ENCODE results near the gene NT5C.

The NT5C gene

DNA sequence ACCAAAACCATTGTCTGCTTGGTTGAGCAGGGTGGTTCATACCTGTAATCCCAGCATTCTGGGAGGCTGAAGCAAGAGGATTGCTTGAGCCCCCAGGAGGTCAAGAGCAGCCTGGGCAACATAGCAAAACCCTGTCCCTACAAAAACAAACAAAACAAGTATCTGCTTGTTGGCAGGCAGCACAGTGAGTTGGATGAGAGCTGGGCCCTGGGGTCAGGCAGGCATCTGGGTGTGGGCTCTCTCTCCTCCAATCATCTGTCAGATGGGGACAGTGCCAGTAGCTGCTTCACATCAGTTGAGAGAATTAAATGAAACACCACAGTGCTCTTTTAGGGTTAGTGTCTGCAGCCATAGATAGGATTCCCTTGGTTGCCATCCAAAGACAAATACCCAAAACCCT, 16.0 kb downstream of the NT5C start:
- no peak for DNase-seq (ENCODE audit: low spot score)

GRCh38 chr17:75114552-75115314, 16.8 kb downstream of the NT5C start:
- DNase-seq (ENCODE audit: low spot score) = no peak

- peak; percentile 89 for DNase-seq (ENCODE audit: low spot score)
Observed at GRCh38 chr17:75113798-75114551, 17.6 kb downstream of the NT5C start.

DNA sequence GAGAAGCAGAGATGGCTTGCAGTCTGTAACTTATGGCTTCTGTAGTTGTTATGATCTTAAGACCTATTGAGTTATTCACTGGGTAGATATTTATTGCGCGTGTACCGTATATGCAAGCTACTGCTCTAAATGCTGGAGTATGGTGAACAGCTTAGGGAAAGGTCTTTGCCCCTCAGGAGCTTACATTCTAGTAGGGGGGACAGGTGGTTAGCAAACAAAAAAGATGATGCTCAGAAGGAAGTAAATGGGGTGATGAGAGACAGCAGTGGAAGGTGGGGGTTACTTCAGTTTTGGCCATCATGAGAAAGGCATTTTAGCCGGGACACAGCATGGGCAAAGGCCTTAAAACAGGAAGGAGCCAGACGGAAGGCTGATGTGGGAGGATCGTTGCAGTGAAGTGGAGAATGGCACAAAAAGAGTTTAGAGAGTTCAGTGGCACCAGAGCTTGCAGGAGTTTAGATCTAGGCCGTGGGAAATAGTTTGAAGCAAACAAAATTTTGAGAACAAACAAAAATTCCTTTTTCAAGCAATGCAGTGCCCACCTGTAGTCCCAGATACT, 19.7 kb downstream of the NT5C start:
- no peak for DNase-seq (ENCODE audit: low spot score)

GRCh38 chr17:75110234-75110937, 21.2 kb downstream of the NT5C start:
- peak; percentile 46 for DNase-seq (ENCODE audit: low spot score)

DNA sequence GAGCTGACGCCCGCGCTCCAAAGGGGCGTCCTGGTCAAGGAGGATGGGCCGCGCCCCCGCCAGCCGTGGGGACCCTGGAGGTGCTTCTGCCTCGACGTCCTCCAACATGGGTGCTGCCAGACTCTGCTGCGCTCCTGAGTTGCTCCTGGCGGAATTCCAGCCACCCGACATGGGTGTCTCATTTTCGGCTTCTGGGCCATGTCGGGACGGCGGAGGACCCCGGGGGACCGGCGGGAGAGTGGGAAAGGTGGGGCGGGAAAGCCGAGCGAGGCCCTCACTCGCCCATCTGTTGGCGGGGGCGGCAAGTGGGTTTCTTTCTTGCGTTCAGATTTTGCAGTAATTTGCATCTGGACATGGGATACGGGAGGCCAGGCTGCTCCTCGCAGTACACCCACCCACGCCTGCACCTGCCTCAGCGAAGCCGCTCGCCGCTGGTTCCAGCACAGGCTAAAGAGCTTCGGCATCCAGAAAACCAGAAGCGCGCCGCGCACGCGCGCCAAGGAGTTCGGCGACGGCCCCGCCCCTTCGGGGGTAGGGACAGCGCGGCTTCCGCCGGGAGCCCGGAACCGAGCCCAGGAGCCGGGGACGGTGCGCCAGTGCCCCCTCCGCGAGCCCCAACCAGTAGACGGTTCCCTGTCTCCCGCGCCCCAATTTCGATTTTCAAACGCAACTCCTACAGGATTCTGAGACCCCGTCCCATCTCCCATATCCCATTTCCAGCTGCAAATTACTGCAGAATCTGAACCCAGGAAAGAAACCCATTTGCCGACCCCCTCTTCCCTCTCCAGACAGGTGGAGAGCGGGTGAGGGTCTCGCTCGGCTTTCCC, 21.9 kb downstream of the NT5C start, which contains the start of gene ARMC7:
TSS of gene ARMC7 (plus strand) at position 563 of the 827 bp plus-strand sequence. CDS start 320 bp downstream, outside the sequence.
- DNase-seq (ENCODE audit: low spot score) = peak; percentile 88

DNA sequence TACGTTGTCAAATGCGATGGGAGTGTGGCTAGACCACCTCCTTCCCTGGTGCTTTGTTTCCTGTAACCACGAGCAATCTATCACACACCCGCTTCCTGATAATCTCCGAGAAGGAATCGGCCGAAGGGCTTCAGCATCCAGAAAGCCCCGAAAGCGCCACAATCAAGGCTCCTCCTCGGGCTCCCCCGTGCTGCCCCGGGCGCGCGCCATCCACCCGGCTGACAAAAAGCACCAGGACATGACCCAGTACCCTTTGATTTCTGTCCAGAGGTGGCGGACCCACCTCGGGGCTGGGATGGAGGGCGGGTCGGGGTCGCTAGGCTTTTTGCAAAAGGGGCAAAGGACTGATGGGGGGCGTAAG, 22.5 kb downstream of the NT5C start:
- DNase-seq (ENCODE audit: low spot score) = no peak

DNA sequence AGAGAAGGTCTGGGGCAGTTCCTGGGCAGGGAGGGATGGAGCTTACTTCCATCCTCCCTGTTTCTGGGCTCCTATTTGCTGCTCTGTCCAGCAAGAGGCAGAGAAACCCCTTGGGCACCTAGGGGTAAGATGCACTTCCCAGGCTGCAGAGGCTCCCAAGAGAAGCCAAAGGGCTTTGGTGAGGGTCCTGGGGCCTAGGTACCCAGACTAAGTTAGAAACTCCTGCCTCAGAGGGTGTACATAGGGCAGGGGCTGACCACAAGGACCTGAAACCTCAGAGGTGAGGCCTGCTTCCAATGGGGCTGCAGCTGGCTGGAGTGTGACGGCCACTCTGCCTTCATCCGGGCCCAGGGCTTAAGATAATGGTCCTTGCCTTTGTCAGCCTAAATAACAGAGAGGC, 23.3 kb downstream of the NT5C start:
- no peak for DNase-seq (ENCODE audit: low spot score)

DNA sequence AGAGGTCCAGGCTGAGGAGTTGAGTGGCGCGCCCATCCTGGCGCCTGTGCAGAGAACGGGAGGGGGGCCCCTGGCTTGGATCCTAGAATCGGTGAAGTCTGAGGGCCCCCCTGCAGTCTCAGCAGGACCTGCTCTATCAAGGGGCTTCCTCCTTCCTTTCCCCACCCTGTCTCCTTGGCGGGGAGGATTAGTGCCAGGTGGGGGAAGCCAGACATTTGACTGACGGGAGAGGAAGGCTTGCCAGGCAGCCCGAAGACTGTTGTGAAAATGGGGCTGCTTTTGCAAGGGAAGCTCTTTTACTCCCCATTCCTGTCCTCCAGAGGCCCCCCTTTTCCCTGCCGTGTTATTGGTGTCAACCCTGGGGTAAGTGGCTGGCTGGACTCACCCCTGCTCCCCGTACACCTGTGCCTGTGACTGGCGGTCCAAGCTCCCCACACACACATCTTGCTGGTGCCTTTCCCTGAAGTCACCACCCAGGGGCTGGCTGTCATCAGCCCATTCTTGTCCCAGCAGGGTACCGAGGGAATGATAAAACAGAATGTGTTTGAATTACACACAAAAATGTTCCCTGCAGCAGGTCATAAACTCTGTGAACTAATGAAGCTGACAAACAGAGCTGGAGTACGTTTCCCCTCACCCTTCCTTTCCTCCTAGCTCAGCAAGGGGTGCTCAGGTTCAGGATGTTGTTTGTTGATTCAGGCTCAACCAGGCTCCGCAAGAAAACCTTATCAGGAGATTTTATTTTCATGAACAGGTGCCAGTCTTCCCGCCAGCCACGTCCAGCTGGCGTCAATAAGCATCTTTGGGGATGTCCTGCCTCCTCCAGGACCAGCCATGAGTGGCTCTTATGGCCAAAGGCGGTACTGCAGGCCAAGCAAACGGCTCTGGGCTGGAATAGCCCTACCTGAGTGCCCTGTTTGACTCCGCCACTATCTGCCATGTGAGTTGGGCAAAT, 26.1 kb downstream of the NT5C start:
- peak; percentile 54 for DNase-seq (ENCODE audit: low spot score)

GRCh38 chr17:75103601-75104554, 27.7 kb downstream of the NT5C start:
- no peak for DNase-seq (ENCODE audit: low spot score)

GRCh38 chr17:75102385-75102821, 29.1 kb downstream of the NT5C start:
- no peak for DNase-seq (ENCODE audit: low spot score)

- DNase-seq (ENCODE audit: low spot score) = no peak
Observed at GRCh38 chr17:75099881-75100595, 31.5 kb downstream of the NT5C start.

DNA sequence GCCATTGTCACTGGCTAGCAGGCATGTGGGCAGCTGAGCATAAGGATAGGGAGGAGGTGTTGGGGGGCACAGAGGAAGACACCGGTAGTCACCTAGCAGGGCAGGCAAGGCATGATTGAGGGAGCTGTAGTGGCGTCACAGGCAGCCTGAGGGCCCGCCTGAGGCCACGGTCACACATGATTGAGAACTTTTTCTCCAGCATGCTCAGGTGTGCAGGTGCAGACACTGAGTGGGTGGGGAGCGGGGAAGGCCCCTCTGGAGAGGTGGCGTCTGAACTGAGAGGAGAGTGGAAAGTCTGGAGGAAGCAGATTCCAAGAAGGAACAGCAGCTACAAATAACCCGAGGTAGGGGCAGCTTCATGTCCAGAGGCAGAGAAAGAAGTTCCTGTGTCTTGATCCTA, 32.7 kb downstream of the NT5C start:
- DNase-seq (ENCODE audit: low spot score) = no peak

DNA sequence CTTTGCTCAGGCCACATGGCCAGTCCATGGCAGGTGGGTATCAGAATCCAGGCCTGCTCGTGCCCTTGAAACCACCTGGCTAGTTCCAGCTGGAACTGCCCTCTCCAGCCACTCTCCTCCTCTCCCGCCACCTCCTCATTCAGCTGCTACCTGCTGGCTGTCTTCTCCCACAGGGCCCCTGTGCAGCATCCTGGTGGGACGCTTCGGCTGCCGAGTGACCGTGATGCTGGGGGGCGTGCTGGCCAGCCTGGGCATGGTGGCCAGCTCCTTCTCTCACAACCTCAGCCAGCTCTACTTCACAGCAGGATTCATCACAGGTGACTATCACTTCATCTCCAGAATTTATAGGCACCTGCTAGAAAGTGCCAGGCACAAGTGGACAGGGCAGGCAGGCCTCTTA, 33.7 kb downstream of the NT5C start:
- no peak for DNase-seq (ENCODE audit: low spot score)

GRCh38 chr17:75096082-75096625, 35.4 kb downstream of the NT5C start:
- DNase-seq (ENCODE audit: low spot score) = peak; percentile 95

GRCh38 chr17:75094871-75095399, 36.6 kb downstream of the NT5C start:
- no peak for DNase-seq (ENCODE audit: low spot score)

DNA sequence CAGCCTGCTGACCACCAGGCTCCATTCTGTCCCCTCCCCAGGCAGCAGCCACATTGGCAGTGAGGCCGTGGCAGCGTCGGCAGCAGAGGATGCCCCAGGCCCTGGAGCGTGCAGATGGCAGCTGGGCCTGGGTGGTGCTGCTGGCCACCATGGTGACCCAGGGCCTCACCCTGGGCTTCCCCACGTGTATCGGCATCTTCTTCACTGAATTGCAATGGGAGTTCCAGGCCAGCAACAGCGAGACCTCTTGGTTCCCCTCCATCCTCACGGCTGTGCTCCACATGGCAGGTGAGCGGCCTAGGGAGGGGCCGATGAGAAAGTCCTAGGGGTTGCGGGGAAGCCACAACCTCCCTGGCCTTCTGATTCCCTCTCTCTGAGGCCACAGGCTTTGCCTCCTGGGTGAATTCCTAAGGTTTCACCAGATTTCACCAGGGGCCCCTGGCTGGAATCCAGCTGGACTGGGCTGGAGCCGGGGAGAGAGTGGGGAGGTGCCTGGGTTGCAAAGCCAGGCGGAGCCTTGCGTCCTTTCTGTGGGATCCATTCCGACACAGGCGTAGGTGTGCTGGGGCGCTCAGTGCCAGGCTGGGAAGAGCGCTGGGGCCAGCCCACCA, 37.9 kb downstream of the NT5C start:
- DNase-seq (ENCODE audit: low spot score) = no peak

All from LoVo (cell line).